NCI-H460 (cell line): ENCODE measurements around the gene SLC5A2. TPM values are rescaled to one million over a fixed set of nuclear protein-coding genes. Genes with fewer than 3 reads are reported as not detected.
"Not testable (repeated sequence)": the region's sequence is repeated elsewhere in the genome, so short reads cannot be mapped to it uniquely, and the experiment has no call there.

Source experiments
- DNase-seq: peaks from one replicate; pipeline ENCODE4 v3.0.0-alpha.2; 2016; ENCODE audit warnings: low read depth; ENCODE audit errors: extremely low read depth
- total RNA-seq: library from RNA; depleted of rRNA; stranded (reverse); fragments of >200 nt; shearing (Covaris generic); gene quantifications from 2 replicates; pipeline ENCODE4 v1.2.3, GENCODE V29; 2014; rRNA removed

SLC5A2 gene
- total RNA-seq, 1 experiment from 2014 or later, result not detected

GRCh38 chr16:31523768-31524167, 40.8 kb downstream of the SLC5A2 start:
- DNase-seq, result not testable (repeated sequence)

GRCh38 chr16:31525113-31525512, 42.2 kb downstream of the SLC5A2 start:
- no peak for DNase-seq

- no peak for DNase-seq
Measured at GRCh38 chr16:31527734-31528274, 44.9 kb downstream of the SLC5A2 start, which contains the start of gene AHSP. Gene AHSP, plus strand, starts transcription at chr16:31527900. Its CDS starts 240 bp downstream, at chr16:31528140.

GRCh38 chr16:31528523-31529107, 45.7 kb downstream of the SLC5A2 start:
- DNase-seq, result no peak

GRCh38 chr16:31529108-31529936, 46.4 kb downstream of the SLC5A2 start:
- DNase-seq, result no peak

- no peak for DNase-seq
Measured at GRCh38 chr16:31529937-31530312, 47.0 kb downstream of the SLC5A2 start.

GRCh38 chr16:31530405-31530804, 47.5 kb downstream of the SLC5A2 start:
- no peak for DNase-seq

- no peak for DNase-seq
Measured at GRCh38 chr16:31531096-31531495, 48.2 kb downstream of the SLC5A2 start.

- DNase-seq, result no peak
Measured at GRCh38 chr16:31532120-31532519, 49.2 kb downstream of the SLC5A2 start.

GRCh38 chr16:31532896-31533295, 50.0 kb downstream of the SLC5A2 start:
- no peak for DNase-seq

- DNase-seq, result no peak
Measured at GRCh38 chr16:31535737-31536136, 52.8 kb downstream of the SLC5A2 start.

- no peak for DNase-seq
Measured at GRCh38 chr16:31536804-31537361, 54.0 kb downstream of the SLC5A2 start.

GRCh38 chr16:31537362-31538242, 54.7 kb downstream of the SLC5A2 start:
- DNase-seq, result no peak

- not testable (repeated sequence) for DNase-seq
Measured at GRCh38 chr16:31538243-31538598, 55.3 kb downstream of the SLC5A2 start.

GRCh38 chr16:31539762-31540161, 56.8 kb downstream of the SLC5A2 start:
- DNase-seq, result not testable (repeated sequence)

Other genes starting within 250 kb of the SLC5A2 start
- not detected in 2 replicates for gene ITGAM, start 223.1 kb upstream of the SLC5A2 start, total RNA-seq
- not detected in 2 replicates for gene ITGAX, start 127.9 kb upstream of the SLC5A2 start, total RNA-seq
- gene ITGAD, start 89.8 kb upstream of the SLC5A2 start, total RNA-seq, result not detected in 2 replicates
- not detected in 2 replicates for gene COX6A2, start 54.8 kb upstream of the SLC5A2 start, total RNA-seq
- gene ZNF843, start 40.3 kb upstream of the SLC5A2 start, total RNA-seq, result 0.05 and 0.14 TPM in 2 replicates
- gene ARMC5, start 23.6 kb upstream of the SLC5A2 start, total RNA-seq, result 8.2 and 12.2 TPM in 2 replicates
- gene TGFB1I1, start 11.0 kb upstream of the SLC5A2 start, total RNA-seq, result 8.0 and 8.6 TPM in 2 replicates
- gene RUSF1, start 25.3 kb downstream of the SLC5A2 start, total RNA-seq, result 62.6 and 65.3 TPM in 2 replicates
- gene AHSP, start 44.8 kb downstream of the SLC5A2 start, total RNA-seq, result not detected in 2 replicates